SK-N-MC (cell line): Measurements from ENCODE around the gene GMDS.

Experiments
- FOXP2 ChIP-seq: optimal IDR thresholded peaks from 2 replicates; pipeline ENCODE3; 2011; ENCODE audit warnings: mild to moderate bottlenecking, moderate library complexity; ENCODE audit not compliant: insufficient read depth; ENCODE audit errors: extremely low read length, control extremely low read depth
- POLR2AphosphoS5 ChIP-seq: IDR thresholded peaks from 2 replicates; pipeline ENCODE4 v1.6.1; 2012; ENCODE audit warnings: mild to moderate bottlenecking, low read depth, low read length, borderline replicate concordance

DNA sequence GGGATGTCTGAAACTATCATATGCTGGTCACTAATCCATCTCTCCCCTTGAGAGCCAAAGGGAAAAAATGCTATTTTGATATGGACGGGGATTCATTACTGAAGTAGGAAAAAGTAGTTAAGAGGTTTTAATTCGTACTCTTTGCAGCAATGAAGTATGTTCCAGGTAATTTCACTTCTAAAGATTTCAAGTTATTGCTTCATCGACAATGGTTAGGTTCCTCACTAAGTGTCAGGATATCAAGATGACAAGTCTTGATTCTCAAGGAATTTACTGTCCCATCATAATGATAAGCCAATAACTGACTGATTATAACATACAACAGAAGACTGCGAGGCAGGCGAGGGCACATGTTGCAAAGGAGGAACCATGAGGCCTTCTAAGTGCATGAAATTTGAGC lies 57.0 kb downstream of the GMDS start:
- TF ChIP-seq POLR2AphosphoS5 = no peak
- no peak for TF ChIP-seq FOXP2
